ENCODE data around the gene LMF2.

DNA sequence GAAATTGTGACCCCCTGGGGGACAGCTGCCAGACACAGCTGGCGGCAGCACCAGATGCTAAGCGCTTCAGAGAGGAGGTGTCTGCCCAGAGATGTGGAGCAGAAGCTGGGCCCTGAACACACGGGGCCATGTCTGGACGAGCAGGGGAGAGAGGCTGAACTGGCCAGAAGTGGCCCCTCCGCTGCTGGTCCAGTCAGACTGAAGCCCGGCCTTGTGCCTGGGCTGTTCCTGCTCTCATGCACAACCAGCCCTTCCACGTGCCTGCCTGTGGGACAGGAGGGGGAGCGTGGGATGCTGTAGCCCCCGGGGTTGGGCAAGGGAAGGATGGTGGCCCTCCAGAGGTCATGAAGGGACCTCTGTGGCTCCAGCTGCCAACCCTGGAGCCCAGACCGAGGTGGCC, 24.4 kb downstream of the LMF2 start:
- TF ChIP-seq, protein P1, sequence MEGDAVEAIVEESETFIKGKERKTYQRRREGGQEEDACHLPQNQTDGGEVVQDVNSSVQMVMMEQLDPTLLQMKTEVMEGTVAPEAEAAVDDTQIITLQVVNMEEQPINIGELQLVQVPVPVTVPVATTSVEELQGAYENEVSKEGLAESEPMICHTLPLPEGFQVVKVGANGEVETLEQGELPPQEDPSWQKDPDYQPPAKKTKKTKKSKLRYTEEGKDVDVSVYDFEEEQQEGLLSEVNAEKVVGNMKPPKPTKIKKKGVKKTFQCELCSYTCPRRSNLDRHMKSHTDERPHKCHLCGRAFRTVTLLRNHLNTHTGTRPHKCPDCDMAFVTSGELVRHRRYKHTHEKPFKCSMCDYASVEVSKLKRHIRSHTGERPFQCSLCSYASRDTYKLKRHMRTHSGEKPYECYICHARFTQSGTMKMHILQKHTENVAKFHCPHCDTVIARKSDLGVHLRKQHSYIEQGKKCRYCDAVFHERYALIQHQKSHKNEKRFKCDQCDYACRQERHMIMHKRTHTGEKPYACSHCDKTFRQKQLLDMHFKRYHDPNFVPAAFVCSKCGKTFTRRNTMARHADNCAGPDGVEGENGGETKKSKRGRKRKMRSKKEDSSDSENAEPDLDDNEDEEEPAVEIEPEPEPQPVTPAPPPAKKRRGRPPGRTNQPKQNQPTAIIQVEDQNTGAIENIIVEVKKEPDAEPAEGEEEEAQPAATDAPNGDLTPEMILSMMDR (IDR thresholded peaks at IDR 0.05), result no peak
- TF ChIP-seq, protein P2, sequence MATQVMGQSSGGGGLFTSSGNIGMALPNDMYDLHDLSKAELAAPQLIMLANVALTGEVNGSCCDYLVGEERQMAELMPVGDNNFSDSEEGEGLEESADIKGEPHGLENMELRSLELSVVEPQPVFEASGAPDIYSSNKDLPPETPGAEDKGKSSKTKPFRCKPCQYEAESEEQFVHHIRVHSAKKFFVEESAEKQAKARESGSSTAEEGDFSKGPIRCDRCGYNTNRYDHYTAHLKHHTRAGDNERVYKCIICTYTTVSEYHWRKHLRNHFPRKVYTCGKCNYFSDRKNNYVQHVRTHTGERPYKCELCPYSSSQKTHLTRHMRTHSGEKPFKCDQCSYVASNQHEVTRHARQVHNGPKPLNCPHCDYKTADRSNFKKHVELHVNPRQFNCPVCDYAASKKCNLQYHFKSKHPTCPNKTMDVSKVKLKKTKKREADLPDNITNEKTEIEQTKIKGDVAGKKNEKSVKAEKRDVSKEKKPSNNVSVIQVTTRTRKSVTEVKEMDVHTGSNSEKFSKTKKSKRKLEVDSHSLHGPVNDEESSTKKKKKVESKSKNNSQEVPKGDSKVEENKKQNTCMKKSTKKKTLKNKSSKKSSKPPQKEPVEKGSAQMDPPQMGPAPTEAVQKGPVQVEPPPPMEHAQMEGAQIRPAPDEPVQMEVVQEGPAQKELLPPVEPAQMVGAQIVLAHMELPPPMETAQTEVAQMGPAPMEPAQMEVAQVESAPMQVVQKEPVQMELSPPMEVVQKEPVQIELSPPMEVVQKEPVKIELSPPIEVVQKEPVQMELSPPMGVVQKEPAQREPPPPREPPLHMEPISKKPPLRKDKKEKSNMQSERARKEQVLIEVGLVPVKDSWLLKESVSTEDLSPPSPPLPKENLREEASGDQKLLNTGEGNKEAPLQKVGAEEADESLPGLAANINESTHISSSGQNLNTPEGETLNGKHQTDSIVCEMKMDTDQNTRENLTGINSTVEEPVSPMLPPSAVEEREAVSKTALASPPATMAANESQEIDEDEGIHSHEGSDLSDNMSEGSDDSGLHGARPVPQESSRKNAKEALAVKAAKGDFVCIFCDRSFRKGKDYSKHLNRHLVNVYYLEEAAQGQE (IDR thresholded peaks at IDR 0.05; ENCODE audit: insufficient read depth in 1 of 2, low read depth in 2 of 2, low read length in 1 of 2), result no peak
- TF ChIP-seq POLR2AphosphoS5 (IDR thresholded peaks at IDR 0.05; ENCODE audit: low read depth, low read length) (no peak), TCF7L2 (IDR thresholded peaks at IDR 0.05; ENCODE audit: low read depth, low read length) (no peak), SIN3A (IDR thresholded peaks at IDR 0.05; ENCODE audit: borderline replicate concordance, insufficient read depth, low read depth, low read length) (no peak)
